ENCODE data around the gene GRAP.

GRCh38 chr17:18987230-18987610 is 59.5 kb downstream of the GRAP start:
- TF ChIP-seq, protein P1, sequence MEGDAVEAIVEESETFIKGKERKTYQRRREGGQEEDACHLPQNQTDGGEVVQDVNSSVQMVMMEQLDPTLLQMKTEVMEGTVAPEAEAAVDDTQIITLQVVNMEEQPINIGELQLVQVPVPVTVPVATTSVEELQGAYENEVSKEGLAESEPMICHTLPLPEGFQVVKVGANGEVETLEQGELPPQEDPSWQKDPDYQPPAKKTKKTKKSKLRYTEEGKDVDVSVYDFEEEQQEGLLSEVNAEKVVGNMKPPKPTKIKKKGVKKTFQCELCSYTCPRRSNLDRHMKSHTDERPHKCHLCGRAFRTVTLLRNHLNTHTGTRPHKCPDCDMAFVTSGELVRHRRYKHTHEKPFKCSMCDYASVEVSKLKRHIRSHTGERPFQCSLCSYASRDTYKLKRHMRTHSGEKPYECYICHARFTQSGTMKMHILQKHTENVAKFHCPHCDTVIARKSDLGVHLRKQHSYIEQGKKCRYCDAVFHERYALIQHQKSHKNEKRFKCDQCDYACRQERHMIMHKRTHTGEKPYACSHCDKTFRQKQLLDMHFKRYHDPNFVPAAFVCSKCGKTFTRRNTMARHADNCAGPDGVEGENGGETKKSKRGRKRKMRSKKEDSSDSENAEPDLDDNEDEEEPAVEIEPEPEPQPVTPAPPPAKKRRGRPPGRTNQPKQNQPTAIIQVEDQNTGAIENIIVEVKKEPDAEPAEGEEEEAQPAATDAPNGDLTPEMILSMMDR (tag by site-specific recombination; IDR thresholded peaks at IDR 0.05), result no peak
- no peak for TF ChIP-seq YY1 (tag by site-specific recombination; IDR thresholded peaks at IDR 0.05)
- TF ChIP-seq ZNF843 (tag by site-specific recombination; IDR thresholded peaks at IDR 0.05), result no peak
- no peak for TF ChIP-seq ZNF280D (tag by site-specific recombination; IDR thresholded peaks at IDR 0.05)
- TF ChIP-seq, protein P2, sequence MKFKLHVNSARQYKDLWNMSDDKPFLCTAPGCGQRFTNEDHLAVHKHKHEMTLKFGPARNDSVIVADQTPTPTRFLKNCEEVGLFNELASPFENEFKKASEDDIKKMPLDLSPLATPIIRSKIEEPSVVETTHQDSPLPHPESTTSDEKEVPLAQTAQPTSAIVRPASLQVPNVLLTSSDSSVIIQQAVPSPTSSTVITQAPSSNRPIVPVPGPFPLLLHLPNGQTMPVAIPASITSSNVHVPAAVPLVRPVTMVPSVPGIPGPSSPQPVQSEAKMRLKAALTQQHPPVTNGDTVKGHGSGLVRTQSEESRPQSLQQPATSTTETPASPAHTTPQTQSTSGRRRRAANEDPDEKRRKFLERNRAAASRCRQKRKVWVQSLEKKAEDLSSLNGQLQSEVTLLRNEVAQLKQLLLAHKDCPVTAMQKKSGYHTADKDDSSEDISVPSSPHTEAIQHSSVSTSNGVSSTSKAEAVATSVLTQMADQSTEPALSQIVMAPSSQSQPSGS (tag by site-specific recombination; IDR thresholded peaks at IDR 0.05; ENCODE audit: low read depth), result no peak
- no peak for TF ChIP-seq ZNF350 (tag by site-specific recombination; IDR thresholded peaks at IDR 0.05)
- TF ChIP-seq ZNF266 (tag by site-specific recombination; IDR thresholded peaks at IDR 0.05; ENCODE audit: low read depth), result no peak
- TF ChIP-seq KLF1 (tag by site-specific recombination; IDR thresholded peaks at IDR 0.05), result no peak
- no peak for TF ChIP-seq ZNF37A (tag by site-specific recombination; IDR thresholded peaks at IDR 0.05)
- no peak for TF ChIP-seq KLF9 (tag by site-specific recombination; IDR thresholded peaks at IDR 0.05; ENCODE audit: low read depth)
- TF ChIP-seq ZNF354C (tag by site-specific recombination; IDR thresholded peaks at IDR 0.05; ENCODE audit: borderline replicate concordance, low read depth), result no peak

Data from HEK293 (cell line).